Fibroblast of skin of scalp (primary cell): ENCODE data around the gene COQ5.
"Not testable (repeated sequence)": the region's sequence is repeated elsewhere in the genome, so short reads cannot be mapped to it uniquely, and the experiment has no call there.

ENCODE experiments used
- DNase-seq: peaks from one replicate; pipeline ENCODE4 v3.0.0-alpha.2; 2013

The COQ5 gene

DNA sequence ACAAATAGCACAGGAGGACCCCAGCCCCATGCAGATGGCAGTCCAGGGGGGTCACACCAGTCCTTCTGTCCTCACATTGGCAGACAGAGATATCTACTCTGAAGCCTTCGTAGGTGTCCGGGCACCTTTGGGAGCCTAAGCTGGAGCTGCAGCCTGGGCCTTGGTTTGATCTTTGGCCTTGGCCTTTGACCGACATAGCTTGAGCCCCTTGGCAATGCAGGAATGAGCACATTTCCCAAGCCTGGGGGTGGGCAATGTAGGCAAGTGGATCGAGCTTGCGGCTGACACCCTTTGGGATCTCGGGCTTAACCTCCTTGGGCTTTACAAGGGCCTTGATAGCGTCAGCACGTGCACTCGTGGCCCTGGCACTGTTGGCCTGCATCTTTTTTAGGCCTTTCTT lies 6.4 kb downstream of the COQ5 start:
- no peak for DNase-seq

DNA sequence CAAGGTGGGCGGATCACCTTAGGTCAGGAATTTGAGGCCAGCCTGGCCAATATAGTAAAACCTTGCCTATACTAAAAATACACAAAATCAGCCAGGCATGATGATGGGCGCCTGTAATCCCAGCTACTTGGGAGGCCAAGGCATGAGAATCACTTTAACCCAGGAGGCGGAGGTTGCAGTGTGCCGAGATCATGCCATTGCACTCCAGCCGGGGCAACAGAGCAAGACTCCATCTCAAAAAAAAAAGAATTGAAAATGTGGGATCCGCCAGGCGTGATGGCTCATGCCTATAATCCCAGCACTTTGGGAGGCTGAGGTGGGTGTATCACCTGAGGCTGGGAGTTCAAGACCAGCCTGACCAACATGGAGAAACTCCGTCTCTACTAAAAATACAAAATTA lies 9.6 kb downstream of the COQ5 start:
- DNase-seq: not testable (repeated sequence)

DNA sequence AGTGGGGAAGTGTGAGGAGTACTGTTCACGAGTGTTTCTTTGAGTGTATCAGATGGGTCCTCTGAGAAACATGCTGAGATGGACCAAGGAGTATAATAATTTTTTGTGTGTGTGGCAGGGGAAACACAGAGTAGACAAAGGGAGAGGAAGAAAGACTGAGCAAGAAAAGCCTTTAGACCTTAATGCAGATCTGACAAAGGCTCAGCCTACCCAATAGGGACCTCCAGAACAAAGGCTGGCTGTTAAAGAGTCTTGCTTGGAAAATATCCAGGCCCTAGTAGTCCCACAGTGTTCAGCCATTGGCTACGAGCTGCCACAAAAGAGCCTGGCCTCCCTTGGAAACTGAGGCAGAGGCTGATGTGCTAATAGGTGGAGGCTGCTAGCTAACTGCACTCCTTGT lies 13.5 kb downstream of the COQ5 start:
- no peak for DNase-seq

DNA sequence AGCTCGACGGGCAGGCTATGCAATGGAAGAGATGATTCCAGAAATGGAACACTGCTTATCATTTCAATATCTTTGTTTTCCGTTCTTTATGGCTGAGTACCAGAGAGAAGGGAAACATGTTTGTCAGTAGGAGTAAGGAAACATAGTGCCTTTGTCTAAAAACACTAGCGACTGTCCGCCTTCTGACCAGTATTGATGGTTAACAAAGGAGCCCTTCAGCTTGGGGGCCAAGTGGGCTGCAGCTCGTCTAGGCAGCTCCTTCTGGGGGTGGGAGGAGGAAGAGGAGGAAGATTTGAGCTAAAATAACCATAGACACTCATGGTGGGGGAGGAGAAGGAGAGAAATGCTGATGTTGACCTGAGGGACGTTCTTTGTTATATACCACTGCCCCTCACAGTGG lies 15.0 kb downstream of the COQ5 start:
- DNase-seq: no peak

DNA sequence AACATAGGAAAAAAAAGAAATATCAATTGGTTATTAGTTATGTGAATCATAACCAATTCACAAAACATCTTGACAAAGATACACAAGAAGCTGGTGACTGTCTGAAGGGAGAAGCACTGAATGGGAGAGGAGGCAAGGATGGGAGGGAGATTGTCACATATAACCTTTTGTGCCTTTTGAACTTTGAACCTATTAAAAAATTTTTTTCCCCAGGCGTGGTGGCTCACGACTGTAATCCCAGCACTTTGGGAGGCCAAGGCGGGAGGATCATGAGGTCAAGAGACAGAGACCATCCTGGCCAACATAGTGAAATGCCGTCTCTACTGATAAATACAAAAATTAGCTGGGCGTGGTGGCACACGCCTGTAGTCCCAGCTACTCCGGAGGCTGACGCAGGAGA lies 20.4 kb downstream of the COQ5 start:
- DNase-seq: no peak

DNA sequence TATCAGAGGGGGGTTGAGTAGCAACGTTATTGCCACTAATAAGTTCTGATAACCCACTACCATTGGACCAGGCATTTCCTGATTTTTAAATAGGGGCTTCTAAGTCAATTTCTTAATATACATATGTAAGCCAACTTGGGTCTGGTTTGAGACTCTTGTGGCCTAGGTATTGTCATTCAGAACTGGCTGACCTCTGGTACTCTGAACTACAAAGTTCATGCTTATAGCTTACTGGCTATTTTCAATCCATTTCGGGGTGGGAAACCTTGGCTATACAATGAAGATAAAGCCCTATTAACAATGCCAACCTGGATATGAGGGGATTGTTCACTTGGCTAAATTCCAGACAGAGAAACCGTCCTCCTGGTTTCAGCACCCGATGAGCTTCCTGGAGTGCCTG lies 24.4 kb downstream of the COQ5 start:
- DNase-seq: no peak

DNA sequence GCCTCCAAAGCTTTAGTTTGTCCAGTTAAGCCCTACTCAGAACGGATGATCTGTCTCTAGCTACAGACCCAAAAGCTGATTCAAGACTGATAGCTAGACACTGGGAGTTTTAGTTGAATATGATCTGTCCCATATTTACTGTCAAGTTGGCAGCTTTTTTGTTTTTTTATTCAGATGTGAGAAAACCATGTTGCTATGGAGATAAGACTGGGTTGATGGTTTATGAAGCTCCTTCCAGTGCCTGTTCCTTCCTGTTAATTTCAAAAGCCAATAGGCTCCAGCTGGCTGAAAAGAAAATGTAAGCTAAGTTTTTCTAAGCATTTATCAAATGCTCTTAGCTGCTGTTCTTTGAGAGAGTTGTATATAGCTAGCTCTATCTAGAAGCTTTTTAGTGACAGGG lies 28.4 kb downstream of the COQ5 start:
- no peak for DNase-seq

DNA sequence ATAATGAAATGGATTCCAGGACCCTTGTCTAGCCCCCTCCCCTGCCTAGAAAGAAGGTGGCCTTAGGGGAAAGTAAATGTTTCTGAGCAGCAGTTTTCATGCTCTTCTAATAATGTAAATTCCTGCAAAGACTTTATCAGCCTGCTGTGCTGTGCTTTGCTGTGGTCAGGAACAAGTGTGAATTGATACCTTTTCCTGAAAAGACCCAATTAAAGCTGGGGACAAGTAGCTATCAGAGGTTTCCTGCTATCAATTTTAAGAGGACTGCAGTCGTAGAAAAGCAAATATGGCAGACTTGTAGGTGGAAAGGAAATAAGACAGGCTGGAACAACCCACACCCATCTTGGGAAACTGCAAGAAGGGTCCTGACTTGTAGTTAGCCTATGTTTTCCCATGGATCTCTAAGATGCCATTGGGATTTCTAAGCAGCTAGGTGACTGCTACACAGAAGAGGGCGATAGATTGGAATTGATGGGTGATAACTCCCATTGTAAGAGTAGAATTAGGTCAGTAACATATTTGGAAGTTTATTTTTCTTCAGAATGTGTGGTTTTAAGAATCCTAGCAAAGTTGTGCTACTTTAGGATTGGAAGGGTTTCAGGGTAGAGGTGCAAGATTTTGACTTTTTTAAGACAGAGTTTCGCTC lies 30.0 kb downstream of the COQ5 start:
- no peak for DNase-seq

DNA sequence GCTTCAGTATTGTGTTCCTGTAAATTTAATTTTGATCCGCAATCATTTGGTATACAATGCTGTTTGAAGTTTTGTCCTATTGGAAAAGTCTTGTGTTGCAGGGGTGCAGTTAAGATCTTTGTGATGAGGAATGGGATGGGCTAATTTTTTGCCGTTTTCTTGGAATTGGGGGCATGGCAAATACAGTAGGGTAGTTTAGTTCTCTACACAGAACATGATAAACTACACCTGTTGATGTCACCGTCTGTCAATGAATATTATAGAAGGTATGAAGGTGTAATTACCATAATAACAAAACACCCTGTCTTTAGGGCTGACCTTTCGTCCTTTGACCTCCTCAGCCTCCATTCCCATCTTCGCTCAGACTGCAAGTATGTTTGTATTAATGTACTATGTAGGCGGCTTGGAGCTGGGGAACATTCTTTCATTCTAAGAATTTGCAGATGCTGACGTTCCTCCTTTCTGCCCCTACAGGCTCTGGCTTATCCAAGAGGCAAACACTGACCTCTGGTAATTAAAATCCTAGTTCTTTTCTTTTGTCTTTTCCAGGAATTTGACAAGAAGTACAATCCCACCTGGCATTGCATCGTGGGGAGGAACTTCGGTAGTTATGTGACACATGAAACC lies 31.3 kb downstream of the COQ5 start:
- no peak for DNase-seq

DNA sequence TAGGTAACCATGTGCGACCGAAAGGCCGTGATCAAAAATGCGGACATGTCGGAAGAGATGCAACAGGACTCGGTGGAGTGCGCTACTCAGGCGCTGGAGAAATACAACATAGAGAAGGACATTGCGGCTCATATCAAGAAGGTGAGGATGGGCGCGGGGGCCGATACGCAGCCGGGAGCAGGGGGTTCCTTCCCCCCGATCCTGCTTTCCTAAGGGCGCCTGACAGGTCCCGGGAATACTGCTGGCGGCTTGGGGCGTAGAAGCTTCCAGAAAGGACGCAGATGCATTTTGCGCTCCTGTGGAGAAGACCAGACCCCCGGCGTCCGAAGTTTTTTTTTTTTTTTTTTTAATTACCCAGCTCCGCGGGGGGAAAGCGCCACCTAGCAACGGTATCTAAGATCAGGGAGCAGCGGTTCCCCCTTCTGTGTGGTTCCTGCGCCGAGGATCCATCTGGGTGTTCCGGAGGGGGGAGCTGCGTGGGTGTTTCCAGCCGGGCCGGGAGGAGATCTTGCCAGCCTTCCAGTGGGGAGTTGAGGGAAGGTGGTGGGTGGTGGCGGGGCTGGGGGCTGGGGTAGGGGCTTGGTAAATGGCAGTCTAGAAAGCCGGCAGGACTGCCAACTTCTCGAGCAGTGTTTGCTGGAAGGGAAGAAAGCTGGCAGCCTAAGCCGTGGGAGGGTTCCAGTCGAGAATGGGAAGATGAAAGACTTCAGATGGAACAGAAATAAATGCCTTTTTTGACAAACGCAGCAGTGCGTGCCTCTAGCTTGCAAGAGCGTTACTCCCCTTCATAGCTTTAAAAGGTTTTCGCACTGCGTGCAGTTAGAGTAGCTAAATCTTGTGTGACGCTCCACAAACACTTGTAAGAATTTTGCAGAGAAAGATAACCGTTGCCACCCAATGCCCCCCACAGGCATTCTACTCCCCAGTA lies 32.3 kb downstream of the COQ5 start:
- peak; percentile 37 for DNase-seq

DNA sequence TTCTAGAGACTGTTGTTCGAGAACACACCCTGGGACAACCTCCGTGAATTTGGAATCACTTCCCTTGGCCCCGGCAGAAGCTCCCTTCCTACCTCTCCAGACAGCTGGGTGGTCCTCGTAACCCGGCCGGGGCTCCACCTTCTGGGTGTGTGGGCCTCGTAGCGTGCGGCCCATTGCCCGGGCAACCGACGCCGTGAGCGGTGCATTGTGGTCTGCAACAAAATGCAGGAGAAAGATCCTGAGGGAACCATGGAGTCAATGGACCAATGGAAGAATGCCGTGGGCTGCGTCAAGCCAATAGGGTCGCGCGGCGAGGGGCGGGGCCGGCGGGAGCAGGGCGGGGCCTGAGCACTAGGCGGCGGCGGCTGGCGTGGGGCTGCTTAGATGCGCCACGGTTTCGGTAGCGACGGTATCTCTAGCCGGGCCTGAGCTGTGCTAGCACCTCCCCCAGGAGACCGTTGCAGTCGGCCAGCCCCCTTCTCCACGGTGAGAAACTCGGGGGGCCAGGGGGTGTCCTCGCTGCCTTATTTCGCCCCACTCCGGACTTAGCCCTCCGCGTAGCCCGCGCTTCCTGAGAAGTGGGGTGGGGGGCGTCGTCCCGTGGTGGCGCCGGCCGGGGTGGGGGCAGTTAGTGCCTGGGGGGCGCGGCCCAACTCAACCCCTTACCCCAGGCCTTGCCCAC lies 33.1 kb downstream of the COQ5 start, which contains the start of gene DYNLL1:
TSS of gene DYNLL1 (plus strand) at position 383 of the 682 bp plus-strand sequence. CDS start 309 bp downstream, outside the sequence.
- peak; percentile 96 for DNase-seq

DNA sequence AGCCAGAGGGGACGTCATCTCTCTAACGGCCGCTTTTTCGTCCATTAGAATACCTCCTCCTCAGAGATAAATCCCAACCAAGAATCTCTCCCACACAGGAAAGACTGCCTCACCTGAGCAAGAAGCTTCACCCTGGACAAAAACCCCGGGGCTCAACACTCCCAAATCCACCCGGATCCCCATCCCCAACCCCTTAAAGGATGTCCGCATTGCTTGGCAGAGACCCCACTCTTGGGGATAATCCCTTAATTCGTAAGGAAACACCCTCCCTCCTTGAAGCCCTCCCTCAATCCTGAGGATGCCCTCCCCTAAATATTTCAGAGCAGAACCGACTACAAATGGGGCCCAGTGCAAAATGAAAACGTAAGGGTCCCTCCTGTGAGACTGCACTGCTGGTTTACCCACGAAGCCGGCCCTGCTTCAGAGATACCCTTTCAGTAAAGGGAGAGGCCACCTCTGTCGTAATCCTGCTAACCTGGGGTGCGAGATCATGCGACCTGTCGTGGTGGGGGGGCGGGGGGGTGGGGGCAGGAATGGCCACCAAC lies 33.7 kb downstream of the COQ5 start:
- no peak for DNase-seq

DNA sequence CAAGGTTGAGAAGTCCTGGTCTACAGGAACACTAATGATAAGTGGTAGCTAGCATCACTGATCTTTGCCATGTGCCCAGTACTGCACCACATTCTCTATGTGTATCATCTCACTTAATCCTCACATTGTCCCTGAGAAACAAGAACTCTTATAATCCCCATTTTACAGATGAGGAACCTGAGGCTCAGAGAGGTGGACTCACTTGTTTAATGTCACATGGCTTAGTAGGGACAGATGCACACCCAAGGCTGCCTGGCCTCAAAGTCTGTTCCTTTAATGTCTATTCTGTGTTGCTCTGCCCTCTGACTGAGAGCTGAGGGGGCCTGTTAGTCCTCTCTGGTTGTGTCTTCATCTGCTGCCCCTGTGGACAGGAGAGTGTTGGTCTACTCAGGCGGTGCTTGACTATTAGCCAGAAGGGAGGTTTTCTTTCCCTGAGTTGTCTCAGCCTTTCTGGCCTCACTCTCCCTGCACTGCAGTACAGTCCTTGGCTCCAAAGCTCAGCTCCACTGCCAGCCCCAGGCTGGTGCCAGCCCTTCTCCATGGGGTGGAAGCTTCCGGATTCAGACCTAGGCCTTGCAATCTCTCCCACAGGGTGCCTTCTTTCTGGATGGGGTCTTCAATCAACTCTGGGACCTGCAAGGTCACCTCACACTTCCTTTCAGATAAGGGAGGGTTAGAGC lies 38.0 kb downstream of the COQ5 start:
- no peak for DNase-seq

DNA sequence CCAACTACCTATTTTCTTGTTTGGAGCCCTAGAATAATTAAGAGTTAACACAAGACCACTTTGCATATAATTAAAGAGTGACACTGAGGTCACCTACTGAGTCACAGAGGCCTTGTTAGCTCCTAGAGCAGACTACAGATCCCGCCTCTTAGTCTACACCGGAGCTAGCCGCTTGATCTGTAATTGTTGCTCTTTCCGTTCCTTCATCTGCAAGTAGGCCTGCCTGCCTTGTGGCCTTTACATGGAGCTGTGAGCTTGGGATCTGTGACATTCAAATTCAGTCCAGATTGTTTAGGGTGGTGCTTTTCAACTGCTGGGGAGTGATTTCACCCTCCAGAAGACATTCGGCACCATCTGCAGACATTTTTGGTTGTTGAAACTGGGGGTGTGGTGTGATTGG lies 38.6 kb downstream of the COQ5 start:
- no peak for DNase-seq

DNA sequence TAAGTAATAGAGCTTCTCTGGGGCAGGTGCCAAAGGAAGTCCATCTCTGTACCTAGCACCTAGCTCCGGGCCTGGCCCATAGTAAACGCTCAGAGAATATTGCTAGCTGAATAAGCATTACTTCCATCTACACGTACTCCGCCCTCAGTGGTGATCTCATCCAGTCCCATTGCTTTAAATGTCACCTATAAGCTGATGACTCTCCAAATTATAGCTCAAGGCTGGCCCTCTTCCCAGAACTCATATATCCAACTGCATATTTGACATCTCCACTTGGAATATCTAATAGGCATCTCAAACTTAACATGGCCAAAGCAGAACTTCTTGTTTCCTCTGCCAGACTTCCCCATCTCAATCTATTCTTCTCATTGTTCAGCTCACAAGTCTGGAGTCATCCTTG lies 39.9 kb downstream of the COQ5 start:
- DNase-seq: no peak

DNA sequence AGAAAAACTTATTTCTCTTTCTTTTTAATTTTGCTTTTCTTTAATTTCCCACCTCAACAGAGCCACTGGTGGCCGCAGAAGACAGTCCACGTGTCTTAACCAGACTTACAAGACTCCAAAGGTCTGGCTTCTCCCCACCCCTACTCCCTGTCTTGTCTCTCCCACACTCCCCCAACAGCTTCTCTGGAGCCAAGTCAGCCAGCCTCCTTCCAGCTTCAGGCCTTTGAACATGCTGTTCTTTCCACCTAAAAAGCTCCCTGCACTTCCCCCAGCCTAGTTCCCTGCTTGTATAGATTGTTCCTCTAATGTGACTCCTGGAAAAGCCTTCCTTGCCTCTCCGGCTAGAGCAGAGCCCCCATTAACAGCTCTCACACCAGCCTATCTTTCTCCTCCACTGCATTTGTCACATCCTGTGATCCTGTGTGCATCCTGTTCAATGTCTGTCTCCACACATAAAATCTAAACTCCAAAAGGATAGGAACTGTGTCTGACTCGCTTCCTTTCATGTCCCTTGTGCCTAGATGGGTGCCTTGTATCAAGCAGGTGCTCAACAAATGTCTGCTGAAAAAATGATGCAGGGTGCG lies 40.8 kb downstream of the COQ5 start:
- no peak for DNase-seq

DNA sequence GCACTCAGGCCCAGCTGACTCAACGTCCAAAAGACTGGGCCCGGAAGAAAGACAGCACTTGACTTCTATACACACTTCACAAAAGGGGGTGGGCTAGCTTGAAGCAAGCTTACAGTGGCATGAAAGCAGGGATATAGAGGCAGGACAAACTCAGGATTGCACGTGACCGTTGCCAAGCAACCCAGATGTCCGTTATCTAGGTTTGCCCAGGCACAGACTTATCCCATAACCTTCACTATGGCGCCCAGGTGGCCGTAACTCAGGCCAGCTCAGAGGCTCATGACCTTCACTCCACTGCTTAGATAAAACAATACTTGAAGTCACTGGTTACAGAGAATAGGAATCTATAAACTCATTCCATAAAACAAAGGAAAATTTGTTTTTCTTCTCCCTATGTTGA lies 41.4 kb downstream of the COQ5 start:
- not testable (repeated sequence) for DNase-seq

DNA sequence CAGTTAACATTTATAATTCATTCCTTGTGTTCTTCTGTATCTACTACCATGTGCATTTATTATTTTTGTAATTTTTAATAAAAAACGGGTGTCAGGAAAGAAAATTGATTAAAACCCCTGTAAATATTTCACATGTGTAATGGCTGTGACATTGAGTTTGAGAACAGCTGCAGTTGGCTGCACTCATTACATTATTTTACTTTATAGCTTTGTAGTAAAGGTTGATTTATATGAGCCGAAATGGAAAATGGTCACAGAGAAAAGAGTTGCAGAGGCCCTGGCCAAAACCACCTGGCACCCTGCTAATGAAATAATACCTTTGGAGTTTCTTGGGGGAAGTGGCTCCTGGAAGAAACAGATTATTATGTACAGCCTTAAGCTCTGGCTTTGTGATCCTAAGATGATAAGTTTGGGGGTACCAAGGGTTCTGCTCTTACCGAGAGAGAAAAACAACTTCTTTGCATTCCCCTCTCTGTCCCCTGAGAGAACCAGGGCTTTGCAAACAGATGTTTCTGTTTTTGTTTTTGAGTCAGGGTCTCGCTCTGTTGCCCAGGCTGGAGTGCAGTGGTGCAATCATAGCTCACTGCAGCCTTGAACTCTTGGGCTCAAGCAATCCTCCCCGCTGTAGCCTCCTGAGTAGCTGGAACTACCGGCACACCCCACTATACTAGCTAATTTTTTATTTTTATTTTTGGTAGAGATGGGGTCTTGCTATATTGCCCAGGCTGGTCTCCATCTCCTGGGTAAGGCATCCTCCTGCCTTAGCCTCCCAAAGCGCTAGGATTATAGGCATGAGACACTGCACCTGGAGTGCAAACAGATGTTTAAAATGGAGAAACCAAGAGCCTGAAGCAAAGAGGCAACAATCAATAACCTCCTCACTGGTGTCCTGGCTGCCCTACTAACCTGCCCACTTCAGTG lies 42.7 kb downstream of the COQ5 start:
- no peak for DNase-seq

DNA sequence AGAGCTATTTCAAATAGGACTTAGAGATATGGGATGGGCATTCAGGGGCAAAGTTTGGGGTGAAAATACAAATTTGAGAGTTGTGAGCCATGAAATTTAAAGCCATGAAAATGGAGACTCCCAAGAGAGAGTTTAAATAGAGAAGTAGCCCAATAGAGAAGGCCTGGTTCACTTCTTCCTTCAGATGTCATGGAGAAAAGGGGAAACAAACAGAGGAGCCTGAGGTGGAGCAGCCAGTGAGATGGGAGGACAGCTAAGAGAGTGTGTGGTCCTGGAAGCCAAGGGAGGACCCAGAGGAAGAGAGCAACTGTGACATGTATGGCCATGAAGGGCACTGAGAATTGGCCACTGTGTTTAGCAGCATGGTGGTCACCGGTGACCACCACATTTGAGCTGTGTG lies 45.3 kb downstream of the COQ5 start:
- DNase-seq: no peak

DNA sequence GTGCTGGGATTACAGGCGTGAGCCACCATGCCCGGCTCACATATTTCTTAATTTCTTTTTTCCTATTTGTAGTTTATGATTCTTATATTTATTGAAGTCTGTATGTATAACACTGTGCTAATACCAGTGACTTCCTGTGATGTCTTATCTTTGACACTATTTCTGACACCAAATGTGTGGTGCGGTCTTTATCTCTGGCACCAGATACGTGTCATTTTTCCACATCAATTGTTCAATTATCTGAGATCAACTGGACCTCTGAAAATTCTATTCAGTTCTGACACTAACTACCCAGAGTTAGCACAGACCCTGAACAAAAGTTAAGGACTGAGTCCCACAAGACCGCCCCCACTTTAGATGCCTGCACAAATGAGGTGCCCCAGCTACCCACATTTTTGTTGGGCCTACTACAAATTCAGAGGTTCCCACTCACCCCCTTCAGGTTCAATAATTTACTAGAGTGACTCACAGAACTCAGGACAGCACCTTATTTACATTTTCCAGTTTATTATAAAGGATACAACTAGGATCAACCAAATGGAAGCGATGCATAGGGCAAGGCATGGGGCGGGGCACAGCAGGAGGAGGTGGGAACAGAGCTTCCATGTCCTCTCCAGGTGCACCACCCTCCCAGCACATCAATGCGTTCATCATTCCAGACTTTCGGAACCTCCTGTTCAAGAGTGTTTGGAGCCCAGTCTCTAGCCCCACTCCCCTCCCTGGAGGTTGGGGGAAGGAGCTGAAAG lies 47.8 kb downstream of the COQ5 start:
- no peak for DNase-seq
